HCT116 (cell line): ENCODE results near the gene CUX1. TPM values are rescaled to one million over a fixed set of nuclear protein-coding genes. Genes with fewer than 3 reads are reported as not detected.

Experiments
- ATAC-seq: fragments of 200-7000 bp; cut with Tn5 transposase; 2 replicates; pipeline ENCODE4 v1.9.1; 2020; ENCODE audit warnings: mild to moderate bottlenecking, moderate library complexity
- BruUV-seq: library from RNA; stranded (reverse); fragments of 400-500 nt; replicated peaks from 2 replicates; lab custom pipeline; 2021; lab: Mats Ljungman, UMichigan
- CTCF ChIA-PET: fragments of 300-600 bp; sonication (Branson Sonifier 250); formaldehyde crosslinking; loops from one replicate; lab custom pipeline; 2021; ENCODE audit warnings: antibody characterized with exemption; lab: Charles Lee
- POLR2A ChIA-PET: fragments of 300-600, 350-600 bp; sonication (Branson Sonifier 250); formaldehyde crosslinking; loops from one replicate; lab custom pipeline; 2021; ENCODE audit warnings: antibody characterized with exemption; lab: Charles Lee
- RAD21 ChIA-PET, 2 experiments: fragments of 300-600 bp; sonication (Branson Sonifier 250); formaldehyde crosslinking; loops; one replicate each; lab custom pipeline; 2023; ENCODE audit warnings: low total read pairs in 2 of 2; ENCODE audit not compliant: uncharacterized antibody in 2 of 2, unreplicated experiment in 2 of 2, low non-redundant PET in 1 of 2; lab: Charles Lee
- DNase-seq: peaks from one replicate; pipeline ENCODE4 v3.0.0-alpha.2; 2010; ENCODE audit warnings: low read depth, low spot score
- H2AFZ ChIP-seq: fragments of 200-600 bp; shearing (Covaris generic), sonication (generic); 2 replicates; pipeline ENCODE4 v1.6.1; 2017; ENCODE audit warnings: low read depth, mixed run types, mixed read lengths, antibody characterized with exemption, low read length; ENCODE audit not compliant: poor library complexity, severe bottlenecking
- H3K27ac ChIP-seq: 2 replicates; pipeline ENCODE4 v1.5.1; 2012; ENCODE audit warnings: low read depth, low read length
- H3K27me3 ChIP-seq: fragments of 200-600 bp; sonication (generic); 2 replicates; pipeline ENCODE4 v1.6.1; 2016; ENCODE audit warnings: mixed run types, low read length, mixed read lengths; ENCODE audit not compliant: insufficient read depth
- H3K36me3 ChIP-seq, 2 experiments: fragments of 200-500 bp in 1 of 2; fragments of 200-600 bp in 1 of 2; sonication (Bioruptor generic) in 1 of 2; sonication (generic) in 1 of 2; 2 replicates each; pipeline versions ENCODE4 v1.5.1 to v1.6.1; 2014 to 2016; ENCODE audit warnings: low read length in 2 of 2, inconsistent platforms in 1 of 2, mixed read lengths in 1 of 2, mixed run types in 1 of 2; ENCODE audit not compliant: insufficient read depth in 2 of 2, control insufficient read depth in 1 of 2
- H3K4me1 ChIP-seq, 2 experiments: fragments of 200-600 bp in 1 of 2; sonication (generic) in 1 of 2; 2 replicates each; pipeline versions ENCODE4 v1.5.1 to v1.6.1; 2012 to 2017; ENCODE audit warnings: low read length in 2 of 2, inconsistent platforms in 1 of 2, mild to moderate bottlenecking in 1 of 2, mixed read lengths in 1 of 2, mixed run types in 1 of 2, moderate library complexity in 1 of 2; ENCODE audit not compliant: insufficient read depth in 2 of 2, control insufficient read depth in 1 of 2
- H3K4me2 ChIP-seq: fragments of 200-600 bp; sonication (generic); 2 replicates; pipeline ENCODE4 v1.6.1; 2017; ENCODE audit warnings: mixed run types, low read length, mixed read lengths
- H3K4me3 ChIP-seq, 2 experiments: fragments of 200-600 bp in 1 of 2; sonication (generic) in 1 of 2; replicated peaks in 1 of 2; 2 replicates each; pipeline ENCODE4 v1.5.1; 2011 to 2016; ENCODE audit warnings: low read length in 2 of 2, control low read depth in 1 of 2, low read depth in 1 of 2, mild to moderate bottlenecking in 1 of 2, mixed read lengths in 1 of 2, mixed run types in 1 of 2
- H3K79me2 ChIP-seq: fragments of 200-600 bp; sonication (generic); 2 replicates; pipeline ENCODE4 v1.6.1; 2017; ENCODE audit warnings: mild to moderate bottlenecking, mixed run types, low read length, moderate library complexity, mixed read lengths; ENCODE audit not compliant: insufficient read depth
- H3K9ac ChIP-seq: fragments of 200-600 bp; sonication (generic); 2 replicates; pipeline ENCODE4 v1.6.1; 2016; ENCODE audit warnings: low read length, mixed read lengths
- H3K9me2 ChIP-seq: fragments of 200-600 bp; sonication (generic), shearing (Covaris generic); 2 replicates; pipeline ENCODE4 v1.6.1; 2017; ENCODE audit warnings: mixed run types, mild to moderate bottlenecking, moderate library complexity; ENCODE audit not compliant: insufficient read depth
- H3K9me3 ChIP-seq, 2 experiments: fragments of 200-500 bp in 1 of 2; fragments of 200-600 bp in 1 of 2; sonication (Bioruptor generic) in 1 of 2; sonication (generic) in 1 of 2; 2 replicates each; pipeline ENCODE4 v1.6.1; 2014 to 2017; ENCODE audit warnings: low read length in 2 of 2, mixed read lengths in 2 of 2, inconsistent platforms in 1 of 2, low read depth in 1 of 2, mild to moderate bottlenecking in 1 of 2, mixed run types in 1 of 2, moderate library complexity in 1 of 2; ENCODE audit not compliant: control insufficient read depth in 1 of 2, insufficient read depth in 1 of 2
- H4K20me1 ChIP-seq: fragments of 200-600 bp; sonication (generic), shearing (Covaris generic); 2 replicates; pipeline ENCODE4 v1.6.1; 2017; ENCODE audit warnings: mixed run types, mild to moderate bottlenecking, moderate library complexity; ENCODE audit not compliant: insufficient read depth
- ATF3 ChIP-seq: IDR thresholded peaks from 2 replicates; pipeline ENCODE4 v1.6.1; 2012
- CBX3 ChIP-seq: IDR thresholded peaks from 2 replicates; pipeline ENCODE4 v1.6.1; 2012; ENCODE audit warnings: low read depth
- CTCF ChIP-seq, 3 experiments: fragments of 200-600 bp in 1 of 3; sonication (generic) in 1 of 3; IDR thresholded peaks in 2 of 3; conservative IDR thresholded peaks in 1 of 3; 2 replicates each; pipeline ENCODE4 v1.5.1; 2012 to 2017; ENCODE audit warnings: low read depth in 2 of 3, low read length in 2 of 3, antibody characterized with exemption in 1 of 3, borderline replicate concordance in 1 of 3, control low read depth in 1 of 3, mild to moderate bottlenecking in 1 of 3, mixed read lengths in 1 of 3, mixed run types in 1 of 3, moderate library complexity in 1 of 3; ENCODE audit not compliant: insufficient read depth in 1 of 3
- EZH2 ChIP-seq: fragments of 200-600 bp; sonication (generic); IDR thresholded peaks from 2 replicates; pipeline ENCODE4 v1.6.1; 2017; ENCODE audit warnings: antibody characterized with exemption, mixed run types
- FOSL1 ChIP-seq: IDR thresholded peaks from 2 replicates; pipeline ENCODE4 v1.6.1; 2012; ENCODE audit warnings: low read depth
- POLR2A ChIP-seq: IDR thresholded peaks from 2 replicates; pipeline ENCODE4 v1.7.0; 2011; ENCODE audit warnings: borderline replicate concordance; ENCODE audit not compliant: insufficient read depth, insufficient read length; ENCODE audit errors: extremely low read depth
- POLR2AphosphoS5 ChIP-seq: IDR thresholded peaks from 2 replicates; pipeline ENCODE4 v1.6.1; 2011; ENCODE audit warnings: mild to moderate bottlenecking, low read depth, low read length, moderate library complexity
- SP1 ChIP-seq: IDR thresholded peaks from 2 replicates; pipeline ENCODE4 v1.6.1; 2012; ENCODE audit warnings: low read depth
- SRF ChIP-seq: IDR thresholded peaks from 2 replicates; pipeline ENCODE4 v1.6.1; 2012; ENCODE audit warnings: low read depth
- TCF7L2 ChIP-seq: IDR thresholded peaks from 2 replicates; pipeline ENCODE4 v1.7.0; 2011; ENCODE audit warnings: borderline replicate concordance, inconsistent platforms; ENCODE audit not compliant: insufficient read depth, insufficient read length; ENCODE audit errors: extremely low read depth
- YY1 ChIP-seq: IDR thresholded peaks from 2 replicates; pipeline ENCODE4 v1.6.1; 2011; ENCODE audit warnings: low read length, low read depth, moderate library complexity, mild to moderate bottlenecking; ENCODE audit not compliant: insufficient replicate concordance; ENCODE audit errors: extremely low read depth
- ZFX ChIP-seq: fragments of 450-650 bp; IDR thresholded peaks from 2 replicates; pipeline ENCODE4 v1.6.1; 2017
- intact Hi-C: fragments of 100-400 bp; cut with micrococcal nuclease; formaldehyde crosslinking; loops from 2 replicates; pipeline ENCODE4 v1.10.0; 2022
- total RNA-seq: library from RNA; stranded (reverse); gene quantifications from one replicate; pipeline ENCODE4 v1.2.1, GENCODE V29; 2021; ENCODE audit not compliant: unreplicated experiment
- TF ChIP-seq, protein P1 (sequence below): IDR thresholded peaks from 2 replicates; pipeline ENCODE4 v1.6.1; 2012; ENCODE audit warnings: low read depth

CUX1 gene
- total RNA-seq, 1 experiment from 2014 or later: 68.9 TPM

DNA sequence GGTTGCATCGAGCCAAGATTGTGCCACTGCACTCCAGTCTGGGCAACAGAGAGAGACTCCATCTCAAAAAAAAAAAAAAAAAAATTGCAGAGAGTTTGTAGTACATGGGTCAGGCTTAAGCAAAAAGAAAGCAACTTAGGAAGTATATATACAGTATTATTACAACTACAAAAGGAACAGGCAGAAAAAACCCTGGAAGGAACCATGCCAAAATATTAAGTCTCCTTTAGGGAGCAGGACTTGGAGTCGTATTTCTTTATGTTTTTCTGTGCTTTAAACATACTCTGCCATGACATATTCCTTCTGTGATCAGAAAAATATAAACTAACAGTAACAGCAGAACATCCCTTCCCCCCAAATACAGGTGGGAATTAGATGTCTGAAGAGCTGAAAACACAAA, 144.4 kb downstream of the CUX1 start:
- TF ChIP-seq CTCF (IDR thresholded peaks at IDR 0.05 in 2 of 3, conservative IDR thresholded peaks at IDR 0.05 in 1 of 3; ENCODE audit: borderline replicate concordance in 1 of 3, insufficient read depth in 1 of 3, low read depth in 2 of 3, low read length in 2 of 3) (no peak), ATF3 (no peak), SP1 (no peak), FOSL1 (no peak), SRF (no peak), POLR2AphosphoS5 (no peak), CBX3 (no peak), TCF7L2 (no peak), YY1 (no peak), EZH2 (no peak), POLR2A (no peak), ZFX (no peak)
- TF ChIP-seq, protein P1, sequence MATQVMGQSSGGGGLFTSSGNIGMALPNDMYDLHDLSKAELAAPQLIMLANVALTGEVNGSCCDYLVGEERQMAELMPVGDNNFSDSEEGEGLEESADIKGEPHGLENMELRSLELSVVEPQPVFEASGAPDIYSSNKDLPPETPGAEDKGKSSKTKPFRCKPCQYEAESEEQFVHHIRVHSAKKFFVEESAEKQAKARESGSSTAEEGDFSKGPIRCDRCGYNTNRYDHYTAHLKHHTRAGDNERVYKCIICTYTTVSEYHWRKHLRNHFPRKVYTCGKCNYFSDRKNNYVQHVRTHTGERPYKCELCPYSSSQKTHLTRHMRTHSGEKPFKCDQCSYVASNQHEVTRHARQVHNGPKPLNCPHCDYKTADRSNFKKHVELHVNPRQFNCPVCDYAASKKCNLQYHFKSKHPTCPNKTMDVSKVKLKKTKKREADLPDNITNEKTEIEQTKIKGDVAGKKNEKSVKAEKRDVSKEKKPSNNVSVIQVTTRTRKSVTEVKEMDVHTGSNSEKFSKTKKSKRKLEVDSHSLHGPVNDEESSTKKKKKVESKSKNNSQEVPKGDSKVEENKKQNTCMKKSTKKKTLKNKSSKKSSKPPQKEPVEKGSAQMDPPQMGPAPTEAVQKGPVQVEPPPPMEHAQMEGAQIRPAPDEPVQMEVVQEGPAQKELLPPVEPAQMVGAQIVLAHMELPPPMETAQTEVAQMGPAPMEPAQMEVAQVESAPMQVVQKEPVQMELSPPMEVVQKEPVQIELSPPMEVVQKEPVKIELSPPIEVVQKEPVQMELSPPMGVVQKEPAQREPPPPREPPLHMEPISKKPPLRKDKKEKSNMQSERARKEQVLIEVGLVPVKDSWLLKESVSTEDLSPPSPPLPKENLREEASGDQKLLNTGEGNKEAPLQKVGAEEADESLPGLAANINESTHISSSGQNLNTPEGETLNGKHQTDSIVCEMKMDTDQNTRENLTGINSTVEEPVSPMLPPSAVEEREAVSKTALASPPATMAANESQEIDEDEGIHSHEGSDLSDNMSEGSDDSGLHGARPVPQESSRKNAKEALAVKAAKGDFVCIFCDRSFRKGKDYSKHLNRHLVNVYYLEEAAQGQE: no peak
- TF ChIP-seq, all 23 proteins: peak for 0
- Histone ChIP-seq H3K79me2 (peaks cover 50% of the 10 kb centered on the region), H3K9ac (no peak overlapping the region), H3K4me2 (no peak overlapping the region), H3K27ac (no peak overlapping the region), H3K4me1 (peaks cover 18 to 39% of the 10 kb centered on the region in 2 experiments; a peak in 3 of 4 replicates), H3K9me2 (no peaks in the 10 kb centered on the region), H3K9me3 (no peaks in the 10 kb centered on the region), H3K36me3 (no peaks in the 10 kb centered on the region), H4K20me1 (no peaks in the 10 kb centered on the region), H3K27me3 (no peaks in the 10 kb centered on the region), H3K4me3 (no peak overlapping the region), H2AFZ (no peak overlapping the region)
- ChIA-PET POLR2A (no interaction called here), RAD21 (no interaction called here), CTCF (no interaction called here)
- intact Hi-C loops: no loop called here
- BruUV-seq: no TSS peak
- no peak for DNase-seq
- no peak for ATAC-seq
